Caco-2 (cell line): ENCODE measurements around the gene DTNB. TPM values are rescaled to one million over a fixed set of nuclear protein-coding genes. Genes with fewer than 3 reads are reported as not detected.
A peak's percentile ranks its signal among the peaks of the same experiment; 100 is the strongest.

Source experiments
- BruUV-seq: library from RNA; stranded (reverse); fragments of 400-500 nt; replicated peaks from 2 replicates; lab custom pipeline; 2021; lab: Mats Ljungman, UMichigan
- CTCF ChIA-PET: fragments of 300-600 bp; sonication (Branson Sonifier 250); formaldehyde crosslinking; loops from one replicate; lab custom pipeline; 2022; ENCODE audit warnings: antibody characterized with exemption; lab: Charles Lee
- POLR2A ChIA-PET: fragments of 300-600 bp; sonication (Branson Sonifier 250); formaldehyde crosslinking; loops from one replicate; lab custom pipeline; 2022; ENCODE audit warnings: antibody characterized with exemption; lab: Charles Lee
- DNase-seq, 2 experiments: peaks; one replicate each; pipeline versions ENCODE4 v3.0.0 to v3.0.0-alpha.2; 2020 to 2022
- H3K27me3 ChIP-seq: replicated peaks from 2 replicates; pipeline ENCODE4 v1.6.0; 2011; ENCODE audit warnings: low read length; ENCODE audit not compliant: control insufficient read depth, insufficient read depth
- H3K36me3 ChIP-seq: 2 replicates; pipeline ENCODE4 v1.5.1; 2011; ENCODE audit warnings: low read length; ENCODE audit not compliant: control insufficient read depth, insufficient read depth
- H3K4me1 ChIP-seq: fragments of 250-450 bp; sonication (Bioruptor Pico); 2 replicates; pipeline ENCODE4 v1.5.1; 2020; ENCODE audit warnings: mild to moderate bottlenecking
- H3K4me3 ChIP-seq: 2 replicates; pipeline ENCODE4 v1.5.1; 2011; ENCODE audit warnings: low read depth, mild to moderate bottlenecking, control low read depth, low read length
- H3K9me3 ChIP-seq: fragments of 250-450 bp; sonication (Bioruptor Pico); 2 replicates; pipeline ENCODE4 v1.5.1; 2020; ENCODE audit warnings: mild to moderate bottlenecking, moderate library complexity
- H3K27ac Mint-ChIP-seq: one replicate; pipeline ENCODE4 v1.8.0; 2022; ENCODE audit warnings: mixed read lengths; ENCODE audit not compliant: unreplicated experiment
- H3K27me3 Mint-ChIP-seq: one replicate; pipeline ENCODE4 v1.8.0; 2022; ENCODE audit warnings: mixed read lengths; ENCODE audit not compliant: insufficient read depth, unreplicated experiment
- H3K36me3 Mint-ChIP-seq: one replicate; pipeline ENCODE4 v1.8.0; 2022; ENCODE audit warnings: mild to moderate bottlenecking, mixed read lengths; ENCODE audit not compliant: insufficient read depth, unreplicated experiment
- H3K4me1 Mint-ChIP-seq: one replicate; pipeline ENCODE4 v1.8.0; 2022; ENCODE audit warnings: low read depth, mixed read lengths; ENCODE audit not compliant: unreplicated experiment
- H3K4me3 Mint-ChIP-seq: one replicate; pipeline ENCODE4 v1.8.0; 2022; ENCODE audit warnings: mild to moderate bottlenecking, moderate library complexity, mixed read lengths; ENCODE audit not compliant: unreplicated experiment
- H3K9me3 Mint-ChIP-seq: one replicate; pipeline ENCODE4 v1.8.0; 2022; ENCODE audit warnings: mixed read lengths; ENCODE audit not compliant: unreplicated experiment
- intact Hi-C: fragments of 100-400 bp; cut with micrococcal nuclease; formaldehyde crosslinking; loops from one replicate; pipeline ENCODE4 v1.10.0; 2022; ENCODE audit not compliant: unreplicated experiment
- total RNA-seq: library from RNA; stranded (reverse); gene quantifications from 2 replicates; pipeline ENCODE4 v1.2.3, GENCODE V29; 2022
- TF ChIP-seq, protein P1 (sequence below), 2 experiments: fragments of 200-600 bp in 1 of 2; IDR thresholded peaks; 1 replicate in 1 of 2; 2 replicates in 1 of 2; pipeline versions ENCODE4 v1.5.1 to v1.8.0; 2011 to 2022; ENCODE audit warnings: antibody characterized with exemption in 1 of 2, control low read depth in 1 of 2, inconsistent platforms in 1 of 2, low read depth in 1 of 2, low read length in 1 of 2, mild to moderate bottlenecking in 1 of 2, moderate library complexity in 1 of 2; ENCODE audit not compliant: insufficient read depth in 1 of 2, severe bottlenecking in 1 of 2, unreplicated experiment in 1 of 2

The DTNB gene
- total RNA-seq, 1 experiment from 2014 or later = 50.4 TPM

GRCh38 chr2:25376750-25377621 lies 296.4 kb downstream of the DTNB start:
- Histone ChIP-seq H3K36me3 (no peaks in the 10 kb centered on the region), H3K9me3 (no peaks in the 10 kb centered on the region), H3K4me1 (peaks cover 19% of the 10 kb centered on the region), H3K27me3 (no peaks in the 10 kb centered on the region), H3K4me3 (peak overlapping the region; percentile 16)
- ChIA-PET CTCF (interaction anchor here (1.0 to 2.8 kb wide), 5 partner anchors 8 to 142 kb away, joined by 3 to 31 read pairs (median 5); no protein-coding TSS in a partner anchor), POLR2A (interaction anchor here (0.6 kb wide), 1 partner anchor 15 kb away, joined by 5 read pairs; no protein-coding TSS in a partner anchor)
- peak; percentile 90 to 94 for DNase-seq
- Mint-ChIP-seq H3K27ac (peak overlapping the region; percentile 66), H3K27me3 (no peaks in the 10 kb centered on the region), H3K4me3 (peak overlapping the region; percentile 68), H3K36me3 (peaks cover 10% of the 10 kb centered on the region), H3K4me1 (peaks cover 23% of the 10 kb centered on the region), H3K9me3 (no peaks in the 10 kb centered on the region)
- TF ChIP-seq, protein P1, sequence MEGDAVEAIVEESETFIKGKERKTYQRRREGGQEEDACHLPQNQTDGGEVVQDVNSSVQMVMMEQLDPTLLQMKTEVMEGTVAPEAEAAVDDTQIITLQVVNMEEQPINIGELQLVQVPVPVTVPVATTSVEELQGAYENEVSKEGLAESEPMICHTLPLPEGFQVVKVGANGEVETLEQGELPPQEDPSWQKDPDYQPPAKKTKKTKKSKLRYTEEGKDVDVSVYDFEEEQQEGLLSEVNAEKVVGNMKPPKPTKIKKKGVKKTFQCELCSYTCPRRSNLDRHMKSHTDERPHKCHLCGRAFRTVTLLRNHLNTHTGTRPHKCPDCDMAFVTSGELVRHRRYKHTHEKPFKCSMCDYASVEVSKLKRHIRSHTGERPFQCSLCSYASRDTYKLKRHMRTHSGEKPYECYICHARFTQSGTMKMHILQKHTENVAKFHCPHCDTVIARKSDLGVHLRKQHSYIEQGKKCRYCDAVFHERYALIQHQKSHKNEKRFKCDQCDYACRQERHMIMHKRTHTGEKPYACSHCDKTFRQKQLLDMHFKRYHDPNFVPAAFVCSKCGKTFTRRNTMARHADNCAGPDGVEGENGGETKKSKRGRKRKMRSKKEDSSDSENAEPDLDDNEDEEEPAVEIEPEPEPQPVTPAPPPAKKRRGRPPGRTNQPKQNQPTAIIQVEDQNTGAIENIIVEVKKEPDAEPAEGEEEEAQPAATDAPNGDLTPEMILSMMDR (IDR thresholded peaks at IDR 0.05; ENCODE audit: insufficient read depth in 1 of 2, low read depth in 1 of 2, low read length in 1 of 2, severe bottlenecking in 1 of 2, unreplicated experiment in 1 of 2) = peak; percentile 78 to 98
- intact Hi-C loops = loop anchor here (1.0 to 10.0 kb wide), 6 partner anchors 15 to 288 kb away; no protein-coding TSS in a partner anchor
- no TSS peak for BruUV-seq

DNA sequence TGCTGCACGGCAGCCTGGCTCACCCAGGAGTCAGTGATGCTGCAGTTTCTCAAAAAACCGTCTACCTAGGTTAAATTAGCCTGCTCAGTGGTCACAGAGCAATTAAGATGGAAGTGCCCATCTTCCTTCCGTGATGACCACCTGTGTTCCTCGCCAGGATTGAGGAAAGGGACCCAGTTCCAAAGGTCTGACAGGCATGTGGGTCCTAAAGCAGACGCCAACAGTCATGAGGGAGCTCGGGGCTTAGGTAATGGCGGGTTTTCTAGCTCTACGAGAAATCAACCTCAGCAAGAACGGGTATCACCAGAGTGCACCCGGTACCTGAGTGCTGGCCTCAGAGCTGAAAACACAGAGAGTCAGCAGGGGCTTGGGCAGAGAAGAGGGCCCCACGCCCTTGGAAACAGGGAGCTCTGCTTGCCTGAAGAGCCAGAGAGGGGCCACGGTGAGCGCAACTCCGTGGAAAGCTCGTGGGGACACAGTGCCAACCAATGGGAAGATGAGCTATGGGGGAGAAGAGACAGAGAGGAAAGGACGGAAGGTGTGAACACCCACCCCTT lies 297.3 kb downstream of the DTNB start:
- POLR2A ChIA-PET = no interaction called here
- intact Hi-C loops = loop anchor here (2.0 to 10.0 kb wide), 3 partner anchors 67 to 289 kb away; no protein-coding TSS in a partner anchor

More for the DNA sequence above, 297.3 kb downstream of the DTNB start:
- Histone ChIP-seq H3K9me3 (no peaks in the 10 kb centered on the region), H3K4me3 (peak overlapping the region; percentile 14; the same call in 1 of the 2 replicates), H3K36me3 (no peaks in the 10 kb centered on the region), H3K4me1 (peaks cover 28% of the 10 kb centered on the region), H3K27me3 (no peaks in the 10 kb centered on the region)
- H3K9me3 Mint-ChIP-seq = no peaks in the 10 kb centered on the region
- H3K4me1 Mint-ChIP-seq = peaks cover 23% of the 10 kb centered on the region
- peaks cover 10% of the 10 kb centered on the region for H3K36me3 Mint-ChIP-seq
- peak overlapping the region; percentile 52 for H3K4me3 Mint-ChIP-seq
- H3K27me3 Mint-ChIP-seq = no peaks in the 10 kb centered on the region
- H3K27ac Mint-ChIP-seq = no peak overlapping the region
- CTCF ChIA-PET = interaction anchor here (0.7 to 2.8 kb wide), 4 partner anchors 9 to 126 kb away, joined by 3 to 31 read pairs (median 4); no protein-coding TSS in a partner anchor
- no peak for DNase-seq
- no TSS peak for BruUV-seq
- TF ChIP-seq, protein P1 (IDR thresholded peaks at IDR 0.05; ENCODE audit: insufficient read depth in 1 of 2, low read depth in 1 of 2, low read length in 1 of 2, severe bottlenecking in 1 of 2, unreplicated experiment in 1 of 2) = no peak
